Hepatocyte (in vitro differentiated cells): ENCODE results near the gene SET.

Experiments
- EZH2 ChIP-seq: fragments of 200-600 bp; sonication (generic); IDR thresholded peaks from 2 replicates; pipeline ENCODE4 v1.6.1; 2016; ENCODE audit warnings: antibody characterized with exemption, mild to moderate bottlenecking, borderline replicate concordance
- EZH2phosphoT487 ChIP-seq: fragments of 200-600 bp; sonication (generic); IDR thresholded peaks from one replicate; pipeline ENCODE4 v1.6.1; 2018; ENCODE audit warnings: antibody characterized with exemption, mild to moderate bottlenecking, low read depth, moderate library complexity; ENCODE audit not compliant: unreplicated experiment, severe bottlenecking
- TF ChIP-seq, protein P1 (sequence below): fragments of 200-600 bp; sonication (generic); IDR thresholded peaks from 2 replicates; pipeline ENCODE4 v1.5.1; 2016; ENCODE audit warnings: antibody characterized with exemption, mild to moderate bottlenecking; ENCODE audit not compliant: poor library complexity

DNA sequence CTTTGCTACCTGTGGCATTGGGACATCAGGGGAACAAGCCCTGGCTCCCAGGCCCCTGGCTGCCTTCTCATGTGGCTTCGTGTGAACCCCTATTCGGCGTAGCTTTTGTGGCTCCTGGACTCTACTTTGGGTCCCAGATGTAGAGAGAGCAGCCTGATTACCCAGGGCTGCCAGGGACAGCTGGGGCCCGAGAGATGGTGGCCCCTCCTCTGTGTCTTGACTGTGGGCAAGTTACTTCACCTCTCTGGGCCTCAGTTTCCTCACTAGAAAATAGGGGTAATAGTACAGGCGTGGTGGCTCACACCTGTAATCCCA, 15.3 kb downstream of the SET start:
- TF ChIP-seq, protein P1, sequence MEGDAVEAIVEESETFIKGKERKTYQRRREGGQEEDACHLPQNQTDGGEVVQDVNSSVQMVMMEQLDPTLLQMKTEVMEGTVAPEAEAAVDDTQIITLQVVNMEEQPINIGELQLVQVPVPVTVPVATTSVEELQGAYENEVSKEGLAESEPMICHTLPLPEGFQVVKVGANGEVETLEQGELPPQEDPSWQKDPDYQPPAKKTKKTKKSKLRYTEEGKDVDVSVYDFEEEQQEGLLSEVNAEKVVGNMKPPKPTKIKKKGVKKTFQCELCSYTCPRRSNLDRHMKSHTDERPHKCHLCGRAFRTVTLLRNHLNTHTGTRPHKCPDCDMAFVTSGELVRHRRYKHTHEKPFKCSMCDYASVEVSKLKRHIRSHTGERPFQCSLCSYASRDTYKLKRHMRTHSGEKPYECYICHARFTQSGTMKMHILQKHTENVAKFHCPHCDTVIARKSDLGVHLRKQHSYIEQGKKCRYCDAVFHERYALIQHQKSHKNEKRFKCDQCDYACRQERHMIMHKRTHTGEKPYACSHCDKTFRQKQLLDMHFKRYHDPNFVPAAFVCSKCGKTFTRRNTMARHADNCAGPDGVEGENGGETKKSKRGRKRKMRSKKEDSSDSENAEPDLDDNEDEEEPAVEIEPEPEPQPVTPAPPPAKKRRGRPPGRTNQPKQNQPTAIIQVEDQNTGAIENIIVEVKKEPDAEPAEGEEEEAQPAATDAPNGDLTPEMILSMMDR: no peak
- no peak for TF ChIP-seq EZH2
- no peak for TF ChIP-seq EZH2phosphoT487
